HepG2 (cell line): ENCODE results near the gene CLASP1. TPM values are rescaled to one million over a fixed set of nuclear protein-coding genes. Genes with fewer than 3 reads are reported as not detected.

Experiments used
- AGO1 ChIP-seq: fragments of 200-400 bp; formaldehyde crosslinking; IDR thresholded peaks from 2 replicates; pipeline ENCODE4 v1.6.1; 2017; ENCODE audit warnings: mild to moderate bottlenecking, low read depth, low read length, moderate library complexity; ENCODE audit not compliant: poor library complexity, severe bottlenecking
- HES4 ChIP-seq: sonication (generic); formaldehyde crosslinking; IDR thresholded peaks from 2 replicates; pipeline ENCODE4 v1.9.0; 2021; ENCODE audit warnings: mild to moderate bottlenecking, missing genetic modification reagents, borderline replicate concordance
- HNRNPK ChIP-seq: fragments of 200-400 bp; formaldehyde crosslinking; IDR thresholded peaks from 2 replicates; pipeline ENCODE4 v1.6.1; 2018; ENCODE audit warnings: low read length, low read depth, moderate library complexity, mild to moderate bottlenecking; ENCODE audit not compliant: poor library complexity, severe bottlenecking
- MED8 ChIP-seq: sonication (generic); formaldehyde crosslinking; IDR thresholded peaks from 2 replicates; pipeline ENCODE4 v1.8.1; 2023; ENCODE audit warnings: mild to moderate bottlenecking, missing genetic modification reagents; ENCODE audit not compliant: insufficient replicate concordance
- NFAT5 ChIP-seq: sonication (generic); formaldehyde crosslinking; IDR thresholded peaks from 2 replicates; pipeline ENCODE4 v1.4.0; 2020; ENCODE audit warnings: missing genetic modification reagents
- PCBP2 ChIP-seq: fragments of 200-400 bp; formaldehyde crosslinking; optimal IDR thresholded peaks from 2 replicates; pipeline ENCODE3; 2018; ENCODE audit warnings: low read length, low read depth; ENCODE audit not compliant: poor library complexity, severe bottlenecking
- PPARG ChIP-seq: conservative IDR thresholded peaks from 2 replicates; pipeline ENCODE4 v1.6.1; 2016; ENCODE audit warnings: missing biosample characterization, missing genetic modification reagents
- RCOR2 ChIP-seq: IDR thresholded peaks from 2 replicates; pipeline ENCODE4 v1.6.1; 2016; ENCODE audit warnings: missing biosample characterization, missing genetic modification reagents
- ZFP1 ChIP-seq: IDR thresholded peaks from 2 replicates; pipeline ENCODE4 v1.6.1; 2016
- ZFY ChIP-seq: sonication (generic); formaldehyde crosslinking; IDR thresholded peaks from 2 replicates; pipeline ENCODE4 v1.4.0; 2020; ENCODE audit warnings: missing genetic modification reagents
- ZNF101 ChIP-seq: sonication (generic); formaldehyde crosslinking; IDR thresholded peaks from 2 replicates; pipeline ENCODE4 v1.4.0; 2020; ENCODE audit warnings: mild to moderate bottlenecking, low read depth, missing genetic modification reagents, borderline replicate concordance
- ZNF263 ChIP-seq: sonication (generic); formaldehyde crosslinking; IDR thresholded peaks from 2 replicates; pipeline ENCODE4 v1.4.0; 2020; ENCODE audit warnings: missing genetic modification reagents
- ZNF337 ChIP-seq: sonication (generic); formaldehyde crosslinking; IDR thresholded peaks from 2 replicates; pipeline ENCODE4 v1.5.1; 2020; ENCODE audit warnings: missing genetic modification reagents, low read depth, mild to moderate bottlenecking, borderline replicate concordance
- ZNF556 ChIP-seq: sonication (generic); formaldehyde crosslinking; IDR thresholded peaks from 2 replicates; pipeline ENCODE4 v1.4.0; 2020; ENCODE audit warnings: mild to moderate bottlenecking, missing genetic modification reagents, borderline replicate concordance
- ZNF572 ChIP-seq: sonication (generic); formaldehyde crosslinking; IDR thresholded peaks from 2 replicates; pipeline ENCODE4 v1.5.1; 2020; ENCODE audit warnings: mild to moderate bottlenecking, missing genetic modification reagents
- ZNF614 ChIP-seq: IDR thresholded peaks from 2 replicates; pipeline ENCODE4 v1.6.1; 2018; ENCODE audit warnings: missing biosample characterization, missing genetic modification reagents, inconsistent platforms, borderline replicate concordance
- ZNF644 ChIP-seq: IDR thresholded peaks from 2 replicates; pipeline ENCODE4 v1.6.1; 2016; ENCODE audit warnings: low read depth
- ZNF646 ChIP-seq: sonication (generic); formaldehyde crosslinking; IDR thresholded peaks from 2 replicates; pipeline ENCODE4 v1.9.0; 2021; ENCODE audit warnings: mild to moderate bottlenecking, missing genetic modification reagents
- polyA plus RNA-seq, 8 experiments: library from polyadenylated mRNA; depleted of rRNA in 3 of 8; stranded (reverse) in 7 of 8; unstranded in 1 of 8; fragments of >200 nt; fragmentation: Illumina TruSeq in 4 of 8; extraction: Trizol in 4 of 8; gene quantifications; 2 replicates each; pipeline versions ENCODE4 v1.2.1 to v1.2.3, GENCODE V29; 2011 to 2016; ENCODE audit warnings: low read depth in 4 of 8, missing spikeins in 1 of 8, mixed read lengths in 1 of 8; ENCODE audit not compliant: insufficient read depth in 1 of 8
- total RNA-seq, 5 experiments: library from RNA; depleted of rRNA; stranded (reverse); fragments of >200 nt; fragmentation: Illumina TruSeq; extraction: Trizol; gene quantifications; 2 replicates each; pipeline ENCODE4 v1.2.3, GENCODE V29; 2016; ENCODE audit warnings: low read depth in 1 of 5

CLASP1 gene
- total and polyA plus RNA-seq, 2 of the 13 experiments (the other 11 are each of a cell fraction or from before 2014, with no cell fraction given) = 11.7 to 47.9 TPM

- TF ChIP-seq ZNF646 (CRISPR knock-in tag) (no peak), PCBP2 (no peak), MED8 (CRISPR knock-in tag) (no peak), ZFP1 (CRISPR knock-in tag) (no peak), ZNF644 (CRISPR knock-in tag) (no peak), ZNF572 (no peak), ZNF263 (CRISPR knock-in tag) (no peak), PPARG (CRISPR knock-in tag) (no peak), HNRNPK (no peak), ZNF101 (CRISPR knock-in tag) (no peak), RCOR2 (CRISPR knock-in tag) (no peak), NFAT5 (no peak), AGO1 (no peak), ZNF337 (no peak), ZFY (CRISPR knock-in tag) (no peak), HES4 (0 out of 2 replicates have a peak, but pooled peaks have one; percentile 45), ZNF556 (CRISPR knock-in tag) (0 out of 2 replicates have a peak, but pooled peaks have one; percentile 7), ZNF614 (CRISPR knock-in tag) (no peak)
Measured at GRCh38 chr2:121650315-121650930, 1.2 kb upstream of the CLASP1 start (continued).
